ENCODE results near the gene B4GALNT1. TPM values are rescaled to one million over a fixed set of nuclear protein-coding genes. Genes with fewer than 3 reads are reported as not detected.

The B4GALNT1 gene
- total RNA-seq, 1 experiment from 2014 or later = 4.2 TPM

- Histone ChIP-seq H3K9me3 (no peaks in the 10 kb centered on the region), H3K4me1 (peaks cover 16% of the 10 kb centered on the region), H3K36me3 (ENCODE audit: control insufficient read depth, insufficient read depth, low read length) (no peaks in the 10 kb centered on the region), H3K27me3 (replicated peaks; ENCODE audit: control insufficient read depth, insufficient read depth, low read length) (no peaks in the 10 kb centered on the region), H3K4me3 (ENCODE audit: low read depth, low read length) (no peak overlapping the region)
- intact Hi-C loops (cut with micrococcal nuclease; ENCODE audit: unreplicated experiment) = loop anchor here (5.0 kb wide), 1 partner anchor 110 kb away; the partner anchor contains the start of gene OS9
- peak in 1 of 2 experiments; percentile 1 for DNase-seq
- BruUV-seq (replicated peaks) = no TSS peak
- Mint-ChIP-seq H3K36me3 (ENCODE audit: insufficient read depth, unreplicated experiment) (no peaks in the 10 kb centered on the region), H3K27ac (ENCODE audit: unreplicated experiment) (no peak overlapping the region), H3K27me3 (ENCODE audit: insufficient read depth, unreplicated experiment) (peaks cover 4% of the 10 kb centered on the region), H3K9me3 (ENCODE audit: unreplicated experiment) (no peaks in the 10 kb centered on the region), H3K4me1 (ENCODE audit: low read depth, unreplicated experiment) (peaks cover 16% of the 10 kb centered on the region), H3K4me3 (ENCODE audit: unreplicated experiment) (no peak overlapping the region)
- no peak for TF ChIP-seq CTCF (IDR thresholded peaks at IDR 0.05; ENCODE audit: insufficient read depth in 1 of 2, low read depth in 1 of 2, low read length in 1 of 2, severe bottlenecking in 1 of 2, unreplicated experiment in 1 of 2)
- POLR2A ChIA-PET = no interaction called here
- CTCF ChIA-PET = interaction anchor here (1.0 to 2.3 kb wide), 4 partner anchors 41 to 154 kb away, joined by 3 to 16 read pairs (median 8); no protein-coding TSS in a partner anchor
Measured at GRCh38 chr12:57581802-57582201, 51.2 kb downstream of the B4GALNT1 start.

- Histone ChIP-seq H3K4me1 (peaks cover 17% of the 10 kb centered on the region), H3K4me3 (ENCODE audit: low read depth, low read length) (no peak overlapping the region), H3K9me3 (no peaks in the 10 kb centered on the region), H3K36me3 (ENCODE audit: control insufficient read depth, insufficient read depth, low read length) (no peaks in the 10 kb centered on the region), H3K27me3 (replicated peaks; ENCODE audit: control insufficient read depth, insufficient read depth, low read length) (no peaks in the 10 kb centered on the region)
- CTCF ChIA-PET = interaction anchor here (0.6 to 1.6 kb wide), 2 partner anchors 53 to 155 kb away, joined by 4 to 5 read pairs; partner anchors contain the start of gene B4GALNT1
- BruUV-seq (replicated peaks) = no TSS peak
- POLR2A ChIA-PET = no interaction called here
- Mint-ChIP-seq H3K36me3 (ENCODE audit: insufficient read depth, unreplicated experiment) (no peaks in the 10 kb centered on the region), H3K9me3 (ENCODE audit: unreplicated experiment) (no peaks in the 10 kb centered on the region), H3K4me3 (ENCODE audit: unreplicated experiment) (no peak overlapping the region), H3K27ac (ENCODE audit: unreplicated experiment) (no peak overlapping the region), H3K4me1 (ENCODE audit: low read depth, unreplicated experiment) (peaks cover 16% of the 10 kb centered on the region), H3K27me3 (ENCODE audit: insufficient read depth, unreplicated experiment) (peaks cover 4% of the 10 kb centered on the region)
- intact Hi-C loops (cut with micrococcal nuclease; ENCODE audit: unreplicated experiment) = loop anchor here (5.0 kb wide), 1 partner anchor 112 kb away; the partner anchor contains the start of gene OS9
- DNase-seq = peak in 1 of 2 experiments; percentile 14
- no peak for TF ChIP-seq CTCF (IDR thresholded peaks at IDR 0.05; ENCODE audit: insufficient read depth in 1 of 2, low read depth in 1 of 2, low read length in 1 of 2, severe bottlenecking in 1 of 2, unreplicated experiment in 1 of 2)
Measured at GRCh38 chr12:57580466-57580795, 52.6 kb downstream of the B4GALNT1 start.

- Mint-ChIP-seq H3K4me1 (ENCODE audit: low read depth, unreplicated experiment) (peaks cover 16% of the 10 kb centered on the region), H3K36me3 (ENCODE audit: insufficient read depth, unreplicated experiment) (no peaks in the 10 kb centered on the region), H3K9me3 (ENCODE audit: unreplicated experiment) (no peaks in the 10 kb centered on the region), H3K27ac (ENCODE audit: unreplicated experiment) (peak overlapping the region; percentile 69), H3K4me3 (ENCODE audit: unreplicated experiment) (no peak overlapping the region), H3K27me3 (ENCODE audit: insufficient read depth, unreplicated experiment) (peaks cover 4% of the 10 kb centered on the region)
- no TSS peak for BruUV-seq (replicated peaks)
- ChIA-PET POLR2A (no interaction called here), CTCF (interaction anchor here (0.6 to 0.9 kb wide), 3 partner anchors 31 to 53 kb away, joined by 3 to 4 read pairs (median 4); partner anchors contain the start of genes ARHGEF25 and B4GALNT1)
- no peak for TF ChIP-seq CTCF (IDR thresholded peaks at IDR 0.05; ENCODE audit: insufficient read depth in 1 of 2, low read depth in 1 of 2, low read length in 1 of 2, severe bottlenecking in 1 of 2, unreplicated experiment in 1 of 2)
- intact Hi-C loops (cut with micrococcal nuclease; ENCODE audit: unreplicated experiment) = loop anchor here (5.0 kb wide), 1 partner anchor 112 kb away; the partner anchor contains the start of gene OS9
- no peaks in the 10 kb centered on the region for H3K36me3 ChIP-seq (ENCODE audit: control insufficient read depth, insufficient read depth, low read length)
- no peaks in the 10 kb centered on the region for H3K9me3 ChIP-seq
- no peaks in the 10 kb centered on the region for H3K27me3 ChIP-seq (replicated peaks; ENCODE audit: control insufficient read depth, insufficient read depth, low read length)
- DNase-seq = peak; percentile 18 to 27
- no peak overlapping the region for H3K4me3 ChIP-seq (ENCODE audit: low read depth, low read length)
- H3K4me1 ChIP-seq = peaks cover 17% of the 10 kb centered on the region
Measured at GRCh38 chr12:57579677-57580465, 53.1 kb downstream of the B4GALNT1 start.
